ENCODE results near the gene TP53BP2.

The TP53BP2 gene

DNA sequence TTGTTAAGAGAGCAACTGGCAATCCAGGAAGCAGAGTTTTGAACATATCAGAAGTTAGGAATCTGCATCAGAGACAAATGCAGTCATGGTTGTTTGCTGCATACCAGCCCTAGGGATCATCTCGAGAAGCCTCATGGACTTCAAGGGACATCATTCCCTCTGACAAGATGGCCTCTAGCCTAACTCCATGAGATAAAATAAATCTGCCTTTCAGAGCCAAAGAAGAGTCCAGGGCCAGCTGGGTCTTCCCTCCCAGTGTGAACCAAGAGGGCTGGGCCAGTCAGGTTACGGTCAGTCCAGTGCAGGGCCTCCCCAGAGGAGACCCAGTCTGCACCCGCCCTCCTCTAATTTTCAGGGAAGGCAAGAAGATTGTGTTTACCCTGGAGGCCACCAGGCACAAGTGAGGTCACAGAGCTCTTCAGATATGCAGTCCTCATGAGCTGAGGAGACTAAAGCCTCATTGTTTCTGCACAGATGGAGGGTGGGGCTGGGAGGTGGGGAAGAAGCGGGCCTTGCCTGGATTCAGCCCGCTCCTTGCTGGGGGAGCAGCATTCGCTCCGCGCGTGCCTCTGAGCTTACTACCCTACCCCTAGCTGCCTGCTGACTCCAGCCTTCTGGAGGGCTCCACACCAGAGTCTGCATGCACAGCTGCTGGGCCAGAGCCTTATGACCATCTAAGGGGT, 80.6 kb downstream of the TP53BP2 start:
- no peak for DNase-seq (ENCODE audit: low read depth)

DNA sequence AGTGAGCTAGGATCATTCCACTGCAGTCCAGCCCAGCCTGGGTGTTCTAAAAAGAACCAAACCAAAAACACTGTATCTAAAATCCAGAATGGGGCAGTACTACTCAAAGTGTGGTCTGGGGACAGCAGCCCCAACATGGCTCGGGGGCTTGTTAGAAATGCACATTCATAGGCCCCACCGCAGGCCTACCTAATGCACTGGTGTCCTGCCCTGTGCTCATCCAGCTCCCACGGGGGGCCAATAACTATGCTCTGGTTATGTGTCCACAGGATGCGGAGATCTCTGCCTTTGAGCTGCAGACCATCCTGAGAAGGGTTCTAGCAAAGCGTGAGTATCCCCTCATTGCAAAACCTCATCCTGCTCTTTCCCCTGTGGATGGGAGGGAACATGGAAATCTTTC, 81.9 kb downstream of the TP53BP2 start:
- DNase-seq (ENCODE audit: low read depth), result no peak

DNA sequence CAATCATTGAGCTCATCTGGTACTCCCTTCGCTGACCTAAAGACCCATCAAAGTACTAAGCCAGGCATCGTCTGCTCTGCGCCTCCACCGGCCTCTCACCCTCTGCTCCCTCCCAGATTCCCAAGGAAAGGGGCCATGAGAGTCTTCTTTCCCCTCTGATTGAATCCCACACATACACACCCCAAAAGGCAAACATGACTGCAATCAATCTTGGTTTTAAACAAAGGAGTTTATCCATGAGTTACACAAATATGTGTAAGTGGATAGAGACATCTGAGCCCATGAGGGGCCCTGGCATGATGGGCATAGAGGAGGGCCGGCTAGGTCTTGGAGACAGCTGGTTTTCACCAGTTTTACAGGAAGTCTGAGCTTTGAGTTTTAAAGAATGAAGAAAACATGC, 82.5 kb downstream of the TP53BP2 start:
- no peak for DNase-seq (ENCODE audit: low read depth)

DNA sequence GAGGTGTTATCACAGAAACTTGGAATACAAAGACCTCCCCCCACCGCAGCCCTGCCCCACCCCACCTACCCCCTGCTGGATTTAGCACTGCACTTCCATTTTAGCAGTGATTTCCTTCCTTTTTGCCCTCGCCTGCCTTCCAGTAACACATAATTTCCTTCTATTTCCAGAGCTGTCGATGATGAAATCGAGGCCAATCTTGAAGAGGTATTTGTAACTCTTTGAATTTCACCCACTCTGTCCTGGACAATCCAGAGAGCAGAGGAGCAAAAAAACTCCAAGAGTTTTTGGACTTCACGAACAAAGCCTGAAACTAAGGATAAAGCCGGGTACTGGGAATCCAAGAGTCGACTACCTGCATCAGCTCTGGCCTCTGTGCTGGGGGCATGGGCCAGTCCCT, 84.3 kb downstream of the TP53BP2 start:
- DNase-seq (ENCODE audit: low read depth), result no peak

- DNase-seq (ENCODE audit: low read depth), result no peak
Observed at GRCh38 chr1:223760833-223761232, 84.9 kb downstream of the TP53BP2 start.

- no peak for DNase-seq (ENCODE audit: low read depth)
Observed at GRCh38 chr1:223759273-223759672, 86.5 kb downstream of the TP53BP2 start.

DNA sequence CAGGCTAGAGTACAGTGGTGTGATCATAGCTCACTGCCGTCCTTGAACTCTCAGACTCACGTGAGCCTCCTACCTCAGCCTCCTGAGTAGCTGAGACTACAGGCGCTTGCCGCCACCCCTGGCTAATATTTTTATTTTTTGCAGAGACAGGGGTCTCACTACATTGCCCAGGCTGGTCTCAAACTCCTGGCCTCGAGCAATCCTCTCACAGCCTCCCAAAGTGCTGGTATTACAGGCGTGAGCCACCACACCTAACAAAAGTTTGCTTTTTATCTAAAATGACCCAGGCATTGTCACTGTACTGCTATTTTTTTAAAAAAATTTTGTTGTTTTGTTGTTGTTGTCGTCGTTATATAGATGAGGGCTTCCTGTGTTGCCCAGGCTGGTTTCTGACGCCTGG, 87.0 kb downstream of the TP53BP2 start:
- DNase-seq (ENCODE audit: low read depth), result no peak

DNA sequence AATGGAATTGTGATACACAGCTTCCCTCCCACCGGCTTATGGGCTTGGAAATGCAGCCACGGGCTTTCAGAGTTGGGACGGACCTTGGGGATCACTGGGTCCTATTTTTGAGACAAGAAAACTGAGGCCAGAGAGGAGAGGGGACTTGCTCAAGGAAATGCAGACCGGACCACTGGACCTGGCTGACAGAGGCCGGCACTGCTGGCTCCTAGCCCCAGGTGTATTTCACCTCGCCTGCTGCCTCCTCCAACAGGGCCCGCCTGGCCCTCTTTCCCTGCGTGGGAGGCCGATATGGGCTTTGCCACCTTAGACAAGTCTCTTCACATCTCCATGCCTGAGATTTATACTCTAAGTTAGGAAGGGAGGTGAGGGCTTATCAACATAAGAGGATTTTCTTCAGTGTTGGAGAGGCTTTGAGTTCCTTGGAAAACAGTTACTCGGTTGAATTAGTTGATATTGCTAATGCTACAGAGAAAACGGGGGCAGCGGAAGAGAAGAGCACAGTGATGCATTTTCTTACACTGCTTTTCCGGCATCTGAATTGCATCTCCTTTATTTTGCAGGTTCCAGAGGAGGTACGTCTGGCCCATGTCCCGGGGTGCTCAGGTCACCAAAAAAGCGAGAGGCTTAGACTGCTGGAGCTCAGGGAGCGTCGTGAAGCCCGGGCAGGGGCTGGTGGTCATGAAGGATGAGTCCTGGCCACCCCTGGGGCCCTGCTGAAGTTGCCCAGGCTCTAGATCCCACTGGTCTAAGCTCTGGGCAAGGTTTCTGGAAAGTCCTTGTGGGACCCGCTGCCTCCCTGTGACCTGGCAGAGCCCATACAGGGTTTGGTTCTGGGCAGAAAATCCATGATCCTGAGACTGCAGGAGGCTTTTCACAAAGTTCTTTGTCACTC, 88.7 kb downstream of the TP53BP2 start:
- no peak for DNase-seq (ENCODE audit: low read depth)

DNA sequence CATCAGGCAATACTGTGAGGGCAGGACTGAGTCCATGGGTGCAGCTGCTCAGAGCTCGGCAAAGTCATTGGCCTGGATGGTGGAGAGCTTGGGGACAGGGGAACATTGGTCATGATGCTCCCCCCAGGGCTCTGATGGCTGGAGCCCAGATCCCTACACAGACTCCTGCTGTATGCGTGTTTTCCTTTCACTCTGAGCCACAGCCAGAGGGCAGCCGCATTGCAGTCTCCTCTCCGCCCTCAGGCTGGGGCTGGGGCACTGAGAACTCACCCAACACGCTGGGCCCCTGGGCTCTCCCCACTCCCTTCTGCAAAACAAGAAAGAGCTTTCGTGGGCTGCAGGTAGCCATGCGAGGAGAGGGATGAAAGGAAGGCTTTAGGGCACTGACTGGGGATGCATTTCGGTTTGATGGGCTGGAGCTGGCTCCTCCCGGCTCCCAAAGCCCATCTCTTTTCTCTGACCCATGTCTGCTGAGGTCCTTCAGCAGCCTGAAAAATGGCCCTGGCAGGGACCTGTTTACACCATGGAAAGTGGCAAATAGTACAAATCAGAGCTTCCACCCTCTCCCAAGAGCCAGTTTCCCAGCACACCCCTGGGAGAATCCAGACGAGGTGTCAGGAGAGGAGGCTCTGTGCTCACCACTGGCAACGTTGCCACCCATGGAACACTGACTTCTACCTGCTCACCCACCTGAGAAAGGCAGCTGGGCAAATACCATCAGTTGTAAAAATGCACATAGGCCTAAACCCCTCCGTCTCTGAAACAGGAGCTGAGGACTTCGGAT, 89.6 kb downstream of the TP53BP2 start:
- DNase-seq (ENCODE audit: low read depth), result no peak

DNA sequence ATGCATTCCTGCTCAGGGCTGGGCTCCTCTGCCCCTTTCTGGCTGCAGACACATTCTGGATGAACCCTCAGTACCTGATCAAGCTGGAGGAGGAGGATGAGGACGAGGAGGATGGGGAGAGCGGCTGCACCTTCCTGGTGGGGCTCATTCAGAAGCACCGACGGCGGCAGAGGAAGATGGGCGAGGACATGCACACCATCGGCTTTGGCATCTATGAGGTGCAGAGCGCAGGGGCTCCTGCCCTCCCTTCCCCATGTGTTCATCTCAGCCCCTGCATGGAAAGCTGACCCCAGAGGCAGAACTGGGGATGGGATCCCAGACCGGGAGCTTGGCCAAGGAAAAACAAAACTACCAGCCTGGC, 90.3 kb downstream of the TP53BP2 start:
- no peak for DNase-seq (ENCODE audit: low read depth)

GRCh38 chr1:223754681-223755431, 90.9 kb downstream of the TP53BP2 start:
- DNase-seq (ENCODE audit: low read depth), result no peak

DNA sequence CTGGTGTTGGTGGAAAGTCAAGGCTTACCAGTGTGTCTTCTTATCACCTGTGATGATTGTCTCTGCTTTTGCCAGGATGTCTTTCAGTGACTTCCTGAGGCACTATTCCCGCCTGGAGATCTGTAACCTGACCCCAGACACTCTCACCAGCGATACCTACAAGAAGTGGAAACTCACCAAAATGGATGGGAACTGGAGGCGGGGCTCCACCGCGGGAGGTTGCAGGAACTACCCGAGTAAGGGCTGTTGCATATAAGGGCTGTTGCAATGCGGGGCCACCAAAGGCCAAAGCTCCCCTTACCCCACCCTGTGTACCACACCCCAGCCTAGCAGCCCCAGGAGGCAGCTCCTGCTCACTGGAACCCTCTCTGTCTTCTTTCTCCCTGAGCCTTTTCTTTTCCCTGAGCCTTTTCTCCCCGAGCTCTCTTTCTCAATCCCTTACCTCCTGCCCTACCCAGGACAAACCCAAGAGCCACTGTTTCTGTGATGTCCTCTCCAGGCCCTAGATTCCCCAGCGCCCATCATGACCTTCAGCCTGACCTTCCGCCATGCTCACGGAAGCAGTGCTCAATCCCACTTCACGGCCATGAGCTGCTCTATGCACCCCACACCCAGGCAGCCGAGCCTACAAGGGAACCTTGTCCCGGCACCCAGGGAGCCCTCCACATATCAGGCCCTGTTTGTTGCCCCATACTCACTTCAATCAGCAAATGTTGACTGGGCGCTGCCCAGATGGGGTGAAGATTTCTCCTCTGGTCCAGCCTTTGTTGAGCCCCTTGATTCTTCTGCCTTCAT, 92.8 kb downstream of the TP53BP2 start:
- no peak for DNase-seq (ENCODE audit: low read depth)

DNA sequence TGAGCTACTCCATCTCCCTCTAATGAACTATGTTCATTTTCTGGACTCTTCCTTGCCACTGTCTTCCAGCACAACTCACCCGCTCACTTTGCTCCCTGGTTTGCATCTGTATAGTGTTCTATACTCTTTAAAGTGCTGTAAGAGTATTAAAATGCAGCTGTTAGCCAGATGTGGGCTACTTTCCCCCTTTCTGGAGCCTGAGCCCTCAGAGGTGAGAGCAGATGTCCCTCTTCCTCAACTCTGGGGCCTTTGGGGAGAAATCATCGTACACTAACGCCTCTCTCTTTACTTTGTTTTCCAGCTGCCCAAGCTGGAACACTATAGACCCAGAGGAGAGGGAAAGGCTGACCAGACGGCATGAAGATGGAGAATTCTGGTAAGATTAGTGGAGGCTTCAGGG, 94.1 kb downstream of the TP53BP2 start:
- DNase-seq (ENCODE audit: low read depth), result no peak

DNA sequence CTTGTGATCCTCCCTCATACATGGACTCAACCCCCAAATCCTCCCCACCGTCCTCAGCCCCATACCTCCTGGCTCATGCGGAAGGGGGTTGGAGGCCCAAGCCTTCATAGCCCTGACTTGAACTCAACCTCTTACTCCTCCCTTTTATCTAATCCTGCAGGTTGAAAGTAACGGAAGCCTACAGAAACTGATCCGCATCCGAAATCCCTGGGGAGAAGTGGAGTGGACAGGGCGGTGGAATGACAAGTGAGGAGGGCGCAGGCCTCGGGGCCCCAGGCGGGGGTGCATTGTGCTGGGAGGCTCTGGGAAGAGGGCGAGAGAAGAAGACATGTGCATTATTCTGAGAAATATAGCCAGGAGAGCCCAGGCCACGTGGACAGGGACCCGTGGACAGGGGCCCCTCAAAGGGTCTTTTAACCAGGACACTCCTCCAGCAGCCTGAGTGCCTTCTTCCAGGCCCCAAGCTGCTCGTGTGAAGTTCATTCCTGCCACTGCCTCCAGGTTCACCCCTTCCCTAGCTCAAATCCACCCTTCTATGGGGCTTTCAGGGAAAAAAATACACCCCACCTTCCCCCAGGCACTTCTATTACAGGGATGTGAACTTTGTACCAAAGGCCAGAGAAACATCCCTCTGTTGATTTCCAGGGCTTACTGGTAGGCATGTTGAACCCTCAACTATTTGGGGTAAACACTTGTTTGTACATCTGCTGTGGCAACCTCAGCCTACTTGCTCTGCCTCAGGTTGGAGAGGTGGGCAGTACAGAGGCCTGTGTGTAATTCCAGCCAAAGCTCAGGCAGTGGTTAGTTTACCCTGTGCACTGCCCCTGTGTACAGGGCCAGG, 94.8 kb downstream of the TP53BP2 start:
- no peak for DNase-seq (ENCODE audit: low read depth)

DNA sequence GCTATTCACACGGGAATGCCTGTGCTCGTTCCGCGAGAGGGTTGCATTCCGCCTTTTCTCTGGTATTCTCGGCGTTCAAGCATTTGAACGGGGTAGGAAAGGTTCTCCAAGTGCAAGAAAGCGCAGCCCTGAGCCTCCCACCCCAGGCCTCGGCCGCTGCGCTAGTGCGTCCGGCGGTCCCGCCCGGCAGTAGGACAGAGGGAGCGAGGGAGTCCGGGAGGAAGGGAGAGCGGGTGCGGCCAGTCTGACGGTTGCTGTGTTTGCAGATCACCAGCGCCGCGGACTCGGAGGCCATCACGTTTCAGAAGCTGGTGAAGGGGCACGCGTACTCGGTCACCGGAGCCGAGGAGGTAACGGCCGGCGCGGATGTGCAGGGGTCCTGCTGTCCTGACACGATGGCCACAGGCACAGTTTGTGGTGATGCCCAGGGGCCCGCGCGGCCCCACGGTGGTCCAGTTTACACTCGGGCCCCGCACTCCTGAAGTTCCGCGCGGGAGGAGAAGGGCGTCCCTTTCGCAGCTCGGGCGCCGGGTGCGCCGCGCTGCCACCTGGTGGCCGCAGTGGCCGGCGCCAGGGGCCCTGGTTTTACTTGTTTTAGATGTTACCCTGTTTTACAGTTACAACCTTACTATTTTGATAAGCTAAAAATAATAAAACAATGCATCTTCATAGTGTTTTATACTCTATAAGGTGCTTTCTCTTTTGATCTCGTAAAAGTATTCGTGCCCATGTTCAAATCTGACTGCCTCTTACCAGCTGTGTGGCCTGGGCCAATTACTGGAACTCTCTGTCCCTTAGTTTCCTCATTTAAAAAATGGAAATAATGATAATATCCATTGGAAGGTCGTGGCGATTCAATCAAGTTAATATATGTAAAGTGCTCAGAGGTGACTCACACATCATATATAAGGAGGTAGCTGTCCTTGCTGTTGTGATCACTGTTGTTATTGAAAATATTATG, 96.7 kb downstream of the TP53BP2 start:
- no peak for DNase-seq (ENCODE audit: low read depth)

DNA sequence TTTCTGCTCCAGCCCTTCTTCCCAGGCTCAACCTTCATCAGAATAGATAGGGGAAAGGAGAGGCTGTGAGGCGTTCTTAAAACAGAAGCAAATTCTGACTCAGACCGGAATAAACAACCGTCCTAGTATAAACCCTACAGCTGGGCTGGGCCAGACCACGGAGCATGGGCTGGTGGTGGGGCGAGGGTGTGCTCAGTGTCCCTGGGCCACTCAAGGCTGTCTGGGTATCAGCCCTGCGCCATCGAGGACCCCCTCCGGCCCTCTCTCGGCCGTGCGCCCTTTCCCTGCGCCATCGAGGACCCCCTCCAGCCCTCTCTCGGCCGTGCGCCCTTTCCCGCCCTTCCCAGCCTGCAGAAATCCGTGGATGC, 97.4 kb downstream of the TP53BP2 start:
- DNase-seq (ENCODE audit: low read depth), result no peak

DNA sequence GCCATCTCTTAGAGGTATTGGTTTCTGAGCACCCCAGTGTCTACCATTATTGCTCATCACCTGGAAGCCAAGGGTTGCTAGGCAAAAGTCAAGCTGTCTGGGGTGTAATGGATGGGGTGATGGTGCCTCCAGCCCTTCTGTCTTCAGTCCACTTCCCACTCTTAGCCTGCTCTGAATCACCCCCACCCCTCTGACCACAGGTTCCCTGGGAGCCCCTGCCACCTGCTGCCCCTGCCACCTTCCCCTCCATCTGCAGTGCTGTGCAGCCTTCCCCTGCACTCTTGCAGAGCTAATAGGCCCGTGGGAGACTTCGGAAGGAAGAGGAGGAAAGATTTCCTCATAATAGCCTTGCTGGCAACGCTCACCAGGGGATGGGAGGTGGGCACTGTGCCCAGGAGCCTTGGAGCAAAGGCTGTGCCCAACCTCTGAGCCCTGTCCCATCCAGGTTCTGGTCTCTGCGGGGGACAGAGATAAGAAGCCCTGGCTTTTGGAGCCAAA, 97.9 kb downstream of the TP53BP2 start:
- no peak for DNase-seq (ENCODE audit: low read depth)

- DNase-seq (ENCODE audit: low read depth), result no peak
Observed at GRCh38 chr1:223745731-223746130, 100.0 kb downstream of the TP53BP2 start.
